ENCODE data around the gene MAST4.

DNA sequence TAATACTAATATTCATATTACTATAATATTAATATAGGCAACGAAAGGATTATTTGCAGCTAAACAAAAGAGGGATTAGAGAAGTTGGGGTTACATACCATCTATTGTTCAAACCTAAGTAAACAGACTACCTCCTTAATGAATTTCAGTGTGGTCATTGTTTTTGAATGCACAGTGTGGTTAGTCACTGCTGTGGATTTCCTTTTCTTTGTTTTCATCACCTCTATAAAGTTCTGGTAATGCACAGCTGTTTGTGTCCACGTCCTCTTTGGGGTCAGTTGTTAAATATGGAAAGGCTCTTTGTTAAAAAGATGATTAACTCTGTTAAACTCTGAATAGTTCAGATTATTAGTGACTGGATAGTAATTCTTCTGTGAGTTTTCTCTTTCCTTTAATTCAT is 233.6 kb downstream of the MAST4 start:
- TF ChIP-seq, protein P1, sequence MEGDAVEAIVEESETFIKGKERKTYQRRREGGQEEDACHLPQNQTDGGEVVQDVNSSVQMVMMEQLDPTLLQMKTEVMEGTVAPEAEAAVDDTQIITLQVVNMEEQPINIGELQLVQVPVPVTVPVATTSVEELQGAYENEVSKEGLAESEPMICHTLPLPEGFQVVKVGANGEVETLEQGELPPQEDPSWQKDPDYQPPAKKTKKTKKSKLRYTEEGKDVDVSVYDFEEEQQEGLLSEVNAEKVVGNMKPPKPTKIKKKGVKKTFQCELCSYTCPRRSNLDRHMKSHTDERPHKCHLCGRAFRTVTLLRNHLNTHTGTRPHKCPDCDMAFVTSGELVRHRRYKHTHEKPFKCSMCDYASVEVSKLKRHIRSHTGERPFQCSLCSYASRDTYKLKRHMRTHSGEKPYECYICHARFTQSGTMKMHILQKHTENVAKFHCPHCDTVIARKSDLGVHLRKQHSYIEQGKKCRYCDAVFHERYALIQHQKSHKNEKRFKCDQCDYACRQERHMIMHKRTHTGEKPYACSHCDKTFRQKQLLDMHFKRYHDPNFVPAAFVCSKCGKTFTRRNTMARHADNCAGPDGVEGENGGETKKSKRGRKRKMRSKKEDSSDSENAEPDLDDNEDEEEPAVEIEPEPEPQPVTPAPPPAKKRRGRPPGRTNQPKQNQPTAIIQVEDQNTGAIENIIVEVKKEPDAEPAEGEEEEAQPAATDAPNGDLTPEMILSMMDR (IDR thresholded peaks at IDR 0.05): no peak
- TF ChIP-seq EZH2 (IDR thresholded peaks at IDR 0.05) (no peak), EZH2phosphoT487 (IDR thresholded peaks at IDR 0.05) (no peak)

Measured in neural progenitor cell (in vitro differentiated cells).